PC-9 (cell line): ENCODE measurements around the gene CLTB. TPM values are rescaled to one million over a fixed set of nuclear protein-coding genes. Genes with fewer than 3 reads are reported as not detected.
A peak's percentile ranks its signal among the peaks of the same experiment; 100 is the strongest.

Experiments
- BruUV-seq: library from RNA; stranded (reverse); fragments of 400-500 nt; replicated peaks from 2 replicates; lab custom pipeline; 2021; lab: Mats Ljungman, UMichigan
- CTCF ChIA-PET: fragments of 300-600 bp; sonication (Branson Sonifier 250); formaldehyde crosslinking; loops from one replicate; lab custom pipeline; 2022; ENCODE audit warnings: antibody characterized with exemption; lab: Charles Lee
- POLR2A ChIA-PET: fragments of 300-600 bp; sonication (Branson Sonifier 250); formaldehyde crosslinking; loops from one replicate; lab custom pipeline; 2022; ENCODE audit warnings: antibody characterized with exemption; ENCODE audit not compliant: unreplicated experiment; lab: Charles Lee
- DNase-seq, 2 experiments: peaks; one replicate each; pipeline versions ENCODE4 v3.0.0 to v3.0.0-alpha.2; 2015 to 2022; ENCODE audit warnings: mixed read lengths in 1 of 2
- H2AFZ ChIP-seq: fragments of 200-600 bp; sonication (generic); 2 replicates; pipeline ENCODE4 v1.8.1; 2017; ENCODE audit warnings: antibody characterized with exemption
- H3F3A ChIP-seq: fragments of 200-600 bp; sonication (generic); 2 replicates; pipeline ENCODE4 v1.8.1; 2017; ENCODE audit warnings: antibody characterized with exemption, mild to moderate bottlenecking, low read depth; ENCODE audit not compliant: insufficient read depth
- H3K27ac ChIP-seq: fragments of 200-600 bp; sonication (generic); 2 replicates; pipeline ENCODE4 v1.6.1; 2016; ENCODE audit warnings: mixed run types
- H3K27me3 ChIP-seq: fragments of 200-600 bp; sonication (generic); 2 replicates; pipeline ENCODE4 v1.6.1; 2016; ENCODE audit warnings: low read depth, mixed run types; ENCODE audit not compliant: insufficient read depth
- H3K36me3 ChIP-seq: fragments of 200-600 bp; sonication (generic); 2 replicates; pipeline ENCODE4 v1.6.1; 2016; ENCODE audit warnings: low read depth, mixed run types
- H3K4me1 ChIP-seq: fragments of 200-600 bp; sonication (generic); replicated peaks from 2 replicates; pipeline ENCODE4 v1.6.1; 2016; ENCODE audit warnings: mixed run types; ENCODE audit not compliant: insufficient read depth
- H3K4me2 ChIP-seq: fragments of 200-600 bp; sonication (generic); 2 replicates; pipeline ENCODE4 v1.6.1; 2017; ENCODE audit warnings: mixed run types
- H3K4me3 ChIP-seq: fragments of 200-600 bp; sonication (generic); 2 replicates; pipeline ENCODE4 v1.6.1; 2016; ENCODE audit warnings: mixed run types
- H3K79me2 ChIP-seq: fragments of 200-600 bp; sonication (generic); 2 replicates; pipeline ENCODE4 v1.6.1; 2017; ENCODE audit warnings: low read depth, mixed run types
- H3K9me2 ChIP-seq: fragments of 200-600 bp; sonication (generic); 2 replicates; pipeline ENCODE4 v1.8.1; 2017; ENCODE audit warnings: mild to moderate bottlenecking; ENCODE audit not compliant: insufficient read depth
- H3K9me3 ChIP-seq: fragments of 200-600 bp; sonication (generic); 2 replicates; pipeline ENCODE4 v1.8.1; 2016; ENCODE audit warnings: low read depth; ENCODE audit not compliant: insufficient read depth
- H4K20me1 ChIP-seq: fragments of 200-600 bp; sonication (generic); 2 replicates; pipeline ENCODE4 v1.8.1; 2017; ENCODE audit not compliant: insufficient read depth
- EZH2 ChIP-seq: fragments of 200-600 bp; sonication (generic); IDR thresholded peaks from 2 replicates; pipeline ENCODE4 v1.8.0; 2017; ENCODE audit warnings: antibody characterized with exemption, low read depth
- intact Hi-C: fragments of 100-400 bp; cut with micrococcal nuclease; formaldehyde crosslinking; loops from one replicate; pipeline ENCODE4 v1.10.0; 2022; ENCODE audit not compliant: unreplicated experiment
- total RNA-seq: library from RNA; stranded (reverse); gene quantifications from 2 replicates; pipeline ENCODE4 v1.2.3, GENCODE V29; 2021
- TF ChIP-seq, protein P1 (sequence below): fragments of 200-600 bp; sonication (generic); conservative IDR thresholded peaks from 2 replicates; pipeline ENCODE4 v1.6.1; 2017; ENCODE audit warnings: mixed run types, antibody characterized with exemption, mild to moderate bottlenecking, moderate library complexity

Gene CLTB
- total RNA-seq, 1 experiment from 2014 or later, result 123 TPM

- ChIA-PET POLR2A (no interaction called here), CTCF (no interaction called here)
- no TSS peak for BruUV-seq
- no peaks in the 10 kb centered on the region for H3K9me3 ChIP-seq
- no peak for DNase-seq
- H3K4me2 ChIP-seq, result no peak overlapping the region
- H2AFZ ChIP-seq, result no peak overlapping the region
- H3K79me2 ChIP-seq, result peaks cover 16% of the 10 kb centered on the region
- peaks cover 6% of the 10 kb centered on the region; the same call in 1 of the 2 replicates for H3K4me1 ChIP-seq
- no peak overlapping the region for H3K4me3 ChIP-seq
- H3K27ac ChIP-seq, result no peak overlapping the region
- H3K9me2 ChIP-seq, result no peaks in the 10 kb centered on the region
- H4K20me1 ChIP-seq, result no peaks in the 10 kb centered on the region
- TF ChIP-seq, protein P1, sequence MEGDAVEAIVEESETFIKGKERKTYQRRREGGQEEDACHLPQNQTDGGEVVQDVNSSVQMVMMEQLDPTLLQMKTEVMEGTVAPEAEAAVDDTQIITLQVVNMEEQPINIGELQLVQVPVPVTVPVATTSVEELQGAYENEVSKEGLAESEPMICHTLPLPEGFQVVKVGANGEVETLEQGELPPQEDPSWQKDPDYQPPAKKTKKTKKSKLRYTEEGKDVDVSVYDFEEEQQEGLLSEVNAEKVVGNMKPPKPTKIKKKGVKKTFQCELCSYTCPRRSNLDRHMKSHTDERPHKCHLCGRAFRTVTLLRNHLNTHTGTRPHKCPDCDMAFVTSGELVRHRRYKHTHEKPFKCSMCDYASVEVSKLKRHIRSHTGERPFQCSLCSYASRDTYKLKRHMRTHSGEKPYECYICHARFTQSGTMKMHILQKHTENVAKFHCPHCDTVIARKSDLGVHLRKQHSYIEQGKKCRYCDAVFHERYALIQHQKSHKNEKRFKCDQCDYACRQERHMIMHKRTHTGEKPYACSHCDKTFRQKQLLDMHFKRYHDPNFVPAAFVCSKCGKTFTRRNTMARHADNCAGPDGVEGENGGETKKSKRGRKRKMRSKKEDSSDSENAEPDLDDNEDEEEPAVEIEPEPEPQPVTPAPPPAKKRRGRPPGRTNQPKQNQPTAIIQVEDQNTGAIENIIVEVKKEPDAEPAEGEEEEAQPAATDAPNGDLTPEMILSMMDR, result no peak
- TF ChIP-seq EZH2, result no peak
- H3F3A ChIP-seq, result no peaks in the 10 kb centered on the region
- H3K27me3 ChIP-seq, result no peaks in the 10 kb centered on the region
- no peaks in the 10 kb centered on the region for H3K36me3 ChIP-seq
- intact Hi-C loops, result no loop called here
Measured at GRCh38 chr5:176364765-176365350, 51.5 kb downstream of the CLTB start.

- H3K36me3 ChIP-seq, result peaks cover 4% of the 10 kb centered on the region; the same call in 1 of the 2 replicates
- peak overlapping the region; percentile 100 for H2AFZ ChIP-seq
- BruUV-seq, result no TSS peak
- peaks cover 34% of the 10 kb centered on the region for H3K79me2 ChIP-seq
- H3K4me2 ChIP-seq, result peak overlapping the region; percentile 85
- H3K9me3 ChIP-seq, result no peaks in the 10 kb centered on the region
- no peak for DNase-seq
- TF ChIP-seq, protein P1, result no peak
- no peak for TF ChIP-seq EZH2
- H3K27ac ChIP-seq, result no peak overlapping the region
- H3K4me1 ChIP-seq, result peaks cover 6% of the 10 kb centered on the region; the same call in 1 of the 2 replicates
- H3F3A ChIP-seq, result no peaks in the 10 kb centered on the region
- no peaks in the 10 kb centered on the region for H3K27me3 ChIP-seq
- intact Hi-C loops, result no loop called here
- CTCF ChIA-PET, result interaction anchor here (0.7 kb wide), 1 partner anchor 10 kb away, joined by 3 read pairs; no protein-coding TSS in a partner anchor
- POLR2A ChIA-PET, result interaction anchor here (0.6 to 1.0 kb wide), 5 partner anchors 56 to 486 kb away, joined by 3 to 13 read pairs (median 3); no protein-coding TSS in a partner anchor
- H3K9me2 ChIP-seq, result no peaks in the 10 kb centered on the region
- peak overlapping the region; percentile 99 for H3K4me3 ChIP-seq
- H4K20me1 ChIP-seq, result peaks cover 8% of the 10 kb centered on the region; the same call in 1 of the 2 replicates
Measured at GRCh38 chr5:176362233-176362490, 54.2 kb downstream of the CLTB start.

DNA sequence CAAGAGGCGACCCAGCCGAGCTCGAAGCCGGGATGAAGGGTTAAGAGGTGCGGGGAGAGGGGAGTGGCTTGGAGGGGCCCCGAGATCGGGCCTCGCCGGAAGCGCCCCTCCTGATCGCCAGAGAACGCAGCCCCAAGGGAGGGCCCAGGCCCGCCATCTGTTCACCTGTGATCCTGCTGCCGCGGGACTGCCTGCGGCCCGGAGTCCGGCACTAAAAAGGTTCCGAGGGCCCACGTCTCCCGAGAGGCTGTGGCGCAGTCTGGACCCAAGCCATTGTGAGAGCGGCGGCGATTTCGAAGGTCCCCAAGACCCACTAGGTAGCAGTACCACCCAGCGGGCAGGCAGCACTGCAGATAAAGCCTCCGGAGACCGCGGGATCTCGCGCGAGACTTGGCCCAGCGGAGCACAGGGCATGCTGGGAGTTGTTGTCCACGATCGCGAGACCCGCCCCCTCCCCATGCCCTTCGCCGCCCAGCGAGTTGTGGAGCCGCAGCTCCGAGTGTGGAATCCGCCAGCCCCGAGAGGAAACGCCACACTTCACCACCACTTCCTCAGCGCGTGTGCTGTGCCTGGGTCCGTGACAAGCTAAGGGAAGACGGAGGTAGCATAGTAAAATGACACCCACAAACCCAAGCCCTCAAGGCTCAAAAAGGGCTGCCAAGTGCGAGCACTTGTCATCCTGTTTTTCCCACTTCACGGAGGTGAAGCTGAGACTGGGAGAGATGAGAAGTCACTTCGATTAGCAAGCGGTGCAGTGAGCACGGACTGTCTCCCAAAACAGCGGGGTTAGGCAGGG is 54.7 kb downstream of the CLTB start, which contains the start of gene KIAA1191:
Gene KIAA1191 (minus strand): TSS at position 328 of the 796 bp plus-strand sequence. CDS start 2,256 bp downstream, outside the sequence.
- Histone ChIP-seq H3K9me3 (no peaks in the 10 kb centered on the region), H4K20me1 (peaks cover 8% of the 10 kb centered on the region; the same call in 1 of the 2 replicates), H3K79me2 (peaks cover 39% of the 10 kb centered on the region), H2AFZ (peak within 1 kb of the TSS; percentile 100), H3K36me3 (peaks cover 4% of the 10 kb centered on the region; the same call in 1 of the 2 replicates), H3F3A (no peaks in the 10 kb centered on the region), H3K4me3 (peak within 1 kb of the TSS; percentile 99), H3K4me2 (peak within 1 kb of the TSS; percentile 85), H3K27ac (0 out of 2 replicates have a peak within 1 kb of the TSS, but pooled peaks have one; percentile 15), H3K4me1 (peaks cover 6% of the 10 kb centered on the region; the same call in 1 of the 2 replicates), H3K27me3 (no peaks in the 10 kb centered on the region), H3K9me2 (no peaks in the 10 kb centered on the region)
- peak; percentile 85 to 94 for DNase-seq
- ChIA-PET CTCF (interaction anchor here (0.7 kb wide), 1 partner anchor 11 kb away, joined by 3 read pairs; no protein-coding TSS in a partner anchor), POLR2A (interaction anchor here (0.5 to 1.0 kb wide), 6 partner anchors 30 to 683 kb away, joined by 3 to 13 read pairs (median 4); no protein-coding TSS in a partner anchor)
- BruUV-seq, result no TSS peak
- no peak for TF ChIP-seq EZH2
- TF ChIP-seq, protein P1, result no peak
- intact Hi-C loops, result loop anchor here (1.0 kb wide), 1 partner anchor 27 kb away; the partner anchor contains the start of genes HIGD2A and NOP16
